Skeletal muscle tissue (tissue), 4 donors: ENCODE measurements around the gene COIL. TPM values are rescaled to one million over a fixed set of nuclear protein-coding genes. Genes with fewer than 3 reads are reported as not detected.
A peak's percentile ranks its signal among the peaks of the same experiment; 100 is the strongest.
"Not testable (repeated sequence)": the region's sequence is repeated elsewhere in the genome, so short reads cannot be mapped to it uniquely, and the experiment has no call there.

Experiments used
- H3K27ac ChIP-seq: one replicate; pipeline ENCODE4 v1.7.0; 2013; ENCODE audit warnings: mild to moderate bottlenecking, low read depth, low read length, inconsistent platforms
- H3K27me3 ChIP-seq, 3 donors: one replicate each; pipeline ENCODE4 v1.7.0; 2013; ENCODE audit warnings: low read length in 3 of 3; ENCODE audit not compliant: control insufficient read depth in 3 of 3, insufficient read depth in 3 of 3
- H3K36me3 ChIP-seq, 3 donors: one replicate each; pipeline ENCODE4 v1.7.0; 2013; ENCODE audit warnings: low read length in 3 of 3; ENCODE audit not compliant: control insufficient read depth in 3 of 3, insufficient read depth in 3 of 3
- H3K4me1 ChIP-seq, 3 donors: one replicate each; pipeline ENCODE4 v1.7.0; 2013; ENCODE audit warnings: low read length in 3 of 3, mild to moderate bottlenecking in 3 of 3; ENCODE audit not compliant: control insufficient read depth in 3 of 3, insufficient read depth in 3 of 3
- H3K4me3 ChIP-seq, 3 donors: one replicate each; pipeline ENCODE4 v1.7.0; 2013; ENCODE audit warnings: low read length in 3 of 3
- H3K9ac ChIP-seq, 3 donors: one replicate each; pipeline ENCODE4 v1.7.0; 2013; ENCODE audit warnings: low read length in 3 of 3, mild to moderate bottlenecking in 3 of 3, moderate library complexity in 2 of 3, low read depth in 1 of 3
- H3K9me3 ChIP-seq, 3 donors: one replicate each; pipeline ENCODE4 v1.7.0; 2013; ENCODE audit warnings: low read length in 3 of 3; ENCODE audit not compliant: control insufficient read depth in 3 of 3
- total RNA-seq: library from RNA; depleted of rRNA; stranded (reverse); fragments of >200 nt; gene quantifications from one replicate; pipeline ENCODE4 v1.2.3, GENCODE V29; 2014
- donor health status: Osteomylitis.

COIL gene
- total RNA-seq, 1 donor from 2014 or later: 14.6 TPM

- H3K9me3 ChIP-seq: no peaks in the 10 kb centered on the region
- H3K9ac ChIP-seq: no peak overlapping the region
- H3K27me3 ChIP-seq: no peaks in the 10 kb centered on the region
- no peak overlapping the region for H3K27ac ChIP-seq
- no peak overlapping the region for H3K4me3 ChIP-seq
- H3K4me1 ChIP-seq: peaks cover 6 to 18% (median 6%) of the 10 kb centered on the region in 3 donors
- peaks cover 11 to 34% (median 18%) of the 10 kb centered on the region in 3 donors for H3K36me3 ChIP-seq
These were observed 34.9 kb upstream of the COIL start for GRCh38 chr17:56995766-56996165.

GRCh38 chr17:56994009-56994792, 33.4 kb upstream of the COIL start:
- peak overlapping the region; percentile 62 for H3K27ac ChIP-seq
- no peaks in the 10 kb centered on the region for H3K27me3 ChIP-seq
- H3K4me1 ChIP-seq: peaks cover 6 to 18% (median 6%) of the 10 kb centered on the region in 3 donors
- H3K36me3 ChIP-seq: peaks cover 7 to 35% (median 25%) of the 10 kb centered on the region in 3 donors
- no peak overlapping the region for H3K9ac ChIP-seq
- no peaks in the 10 kb centered on the region for H3K9me3 ChIP-seq
- H3K4me3 ChIP-seq: no peak overlapping the region

- H3K36me3 ChIP-seq: peaks cover 6 to 31% (median 30%) of the 10 kb centered on the region in 3 donors
- no peak overlapping the region for H3K27ac ChIP-seq
- H3K9ac ChIP-seq: no peak overlapping the region
- H3K4me3 ChIP-seq: no peak overlapping the region
- H3K9me3 ChIP-seq: no peaks in the 10 kb centered on the region
- no peaks in the 10 kb centered on the region for H3K27me3 ChIP-seq
- H3K4me1 ChIP-seq: peaks cover 6 to 18% (median 6%) of the 10 kb centered on the region in 3 donors
These were observed 31.5 kb upstream of the COIL start for GRCh38 chr17:56992364-56992763.

- no peak overlapping the region for H3K4me3 ChIP-seq
- no peak overlapping the region for H3K27ac ChIP-seq
- no peaks in the 10 kb centered on the region for H3K27me3 ChIP-seq
- H3K9ac ChIP-seq: no peak overlapping the region
- peaks cover 13 to 39% (median 32%) of the 10 kb centered on the region in 3 donors for H3K36me3 ChIP-seq
- no peaks in the 10 kb centered on the region for H3K9me3 ChIP-seq
- H3K4me1 ChIP-seq: peaks cover 0 to 5% (median 0%) of the 10 kb centered on the region in 3 donors
These were observed 28.2 kb upstream of the COIL start for GRCh38 chr17:56988901-56989572.

- Histone ChIP-seq H3K9ac (no peak overlapping the region), H3K9me3 (no peaks in the 10 kb centered on the region), H3K36me3 (peaks cover 13 to 39% (median 35%) of the 10 kb centered on the region in 3 donors), H3K4me3 (no peak overlapping the region), H3K27me3 (no peaks in the 10 kb centered on the region), H3K27ac (no peak overlapping the region), H3K4me1 (no peaks in the 10 kb centered on the region)
These were observed 26.5 kb upstream of the COIL start for GRCh38 chr17:56987283-56987834.

- H3K27ac ChIP-seq: no peak overlapping the region
- no peaks in the 10 kb centered on the region for H3K27me3 ChIP-seq
- H3K36me3 ChIP-seq: peaks cover 15 to 35% (median 24%) of the 10 kb centered on the region in 3 donors
These were observed 24.7 kb upstream of the COIL start for GRCh38 chr17:56985371-56986162.

GRCh38 chr17:56983366-56983765, 22.5 kb upstream of the COIL start:
- no peaks in the 10 kb centered on the region for H3K9me3 ChIP-seq
- H3K9ac ChIP-seq: no peak overlapping the region
- no peaks in the 10 kb centered on the region for H3K27me3 ChIP-seq
- no peak overlapping the region for H3K27ac ChIP-seq
- peaks cover 15 to 26% (median 24%) of the 10 kb centered on the region in 3 donors for H3K36me3 ChIP-seq
- H3K4me3 ChIP-seq: no peak overlapping the region
- H3K4me1 ChIP-seq: peaks cover 2 to 9% (median 5%) of the 10 kb centered on the region in 3 donors

More at GRCh38 chr17:56985371-56986162, 24.7 kb upstream of the COIL start:
- Histone ChIP-seq H3K4me3 (no peak overlapping the region), H3K9ac (no peak overlapping the region), H3K9me3 (no peaks in the 10 kb centered on the region), H3K4me1 (no peaks in the 10 kb centered on the region)

GRCh38 chr17:56982312-56982711, 21.5 kb upstream of the COIL start:
- Histone ChIP-seq H3K27ac (no peak overlapping the region), H3K36me3 (peaks cover 15 to 21% (median 21%) of the 10 kb centered on the region in 3 donors), H3K4me1 (peaks cover 6 to 10% (median 9%) of the 10 kb centered on the region in 3 donors), H3K27me3 (no peaks in the 10 kb centered on the region), H3K4me3 (no peak overlapping the region), H3K9me3 (no peaks in the 10 kb centered on the region), H3K9ac (no peak overlapping the region)

- not testable (repeated sequence) for H3K4me3 ChIP-seq, H3K27me3 ChIP-seq, H3K9ac ChIP-seq, H3K9me3 ChIP-seq, H3K27ac ChIP-seq
- Histone ChIP-seq H3K4me1 (peaks cover 6 to 13% (median 12%) of the 10 kb centered on the region in 3 donors), H3K36me3 (peaks cover 8 to 17% (median 11%) of the 10 kb centered on the region in 3 donors)
These were observed 19.7 kb upstream of the COIL start for GRCh38 chr17:56980526-56980925.
